Endothelial cell of umbilical vein (primary cell): Measurements from ENCODE around the gene ZDHHC11.

Experiments
- CTCF ChIP-seq, 2 donors: IDR thresholded peaks; 1 replicate in 1 of 2; 2 replicates in 1 of 2; pipeline ENCODE4 v1.5.1; 2011; ENCODE audit warnings: low read length in 2 of 2, mild to moderate bottlenecking in 2 of 2, moderate library complexity in 2 of 2, control low read depth in 1 of 2, inconsistent platforms in 1 of 2, low read depth in 1 of 2; ENCODE audit not compliant: insufficient read depth in 1 of 2; ENCODE audit errors: extremely low read depth in 1 of 2
- EZH2 ChIP-seq: IDR thresholded peaks from 2 replicates; pipeline ENCODE4 v1.6.1; 2012; ENCODE audit warnings: borderline replicate concordance, low read depth, mild to moderate bottlenecking, moderate library complexity, low read length, inconsistent platforms; ENCODE audit not compliant: severe bottlenecking
- JUN ChIP-seq: IDR thresholded peaks from 2 replicates; pipeline ENCODE4 v1.6.1; 2011; ENCODE audit warnings: borderline replicate concordance, low read depth; ENCODE audit not compliant: insufficient read length, insufficient read depth
- POLR2A ChIP-seq: IDR thresholded peaks from 2 replicates; pipeline ENCODE4 v1.6.1; 2012; ENCODE audit warnings: low read depth, mild to moderate bottlenecking, control low read depth, low read length
- POLR2AphosphoS5 ChIP-seq: IDR thresholded peaks from 2 replicates; pipeline ENCODE4 v1.6.1; 2012; ENCODE audit warnings: low read depth, mild to moderate bottlenecking, control low read depth, low read length, moderate library complexity; ENCODE audit not compliant: insufficient read depth

DNA sequence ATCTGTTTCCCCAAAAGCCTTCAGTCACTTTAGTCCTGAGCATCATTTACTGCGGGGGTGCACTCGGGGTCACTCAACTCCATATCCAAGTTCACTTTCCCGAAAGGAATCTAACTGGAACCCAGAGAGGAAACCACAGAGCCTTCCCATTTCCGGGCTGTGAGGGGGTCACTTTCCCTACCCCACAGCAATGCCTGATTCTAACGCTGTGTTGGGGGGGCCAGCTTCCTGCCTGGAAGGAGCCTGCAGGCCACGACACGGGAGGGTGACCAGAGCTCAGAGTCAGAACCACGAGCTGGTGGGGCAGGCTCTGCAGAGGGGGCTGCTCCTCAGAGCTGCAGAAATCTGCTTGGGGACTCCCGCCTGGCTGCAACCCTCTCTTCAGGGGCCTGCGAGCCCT lies 21.5 kb upstream of the ZDHHC11 start:
- no peak for TF ChIP-seq POLR2A
- TF ChIP-seq CTCF (IDR thresholded peaks at IDR 0.05; ENCODE audit: extremely low read depth in 1 of 2, insufficient read depth in 1 of 2, low read depth in 1 of 2, low read length in 2 of 2) = no peak
- TF ChIP-seq JUN = no peak
- TF ChIP-seq EZH2 = no peak
- TF ChIP-seq POLR2AphosphoS5 = peak; percentile 38
